Measurements from ENCODE around the gene TMEM132D. TPM values are rescaled to one million over a fixed set of nuclear protein-coding genes. Genes with fewer than 3 reads are reported as not detected.
A peak's percentile ranks its signal among the peaks of the same experiment; 100 is the strongest.

The TMEM132D gene
- total and polyA plus RNA-seq, 2 of the 8 experiments (the other 6 are each of a cell fraction or from before 2014, with no cell fraction given), result 3.5 to 10.1 TPM

DNA sequence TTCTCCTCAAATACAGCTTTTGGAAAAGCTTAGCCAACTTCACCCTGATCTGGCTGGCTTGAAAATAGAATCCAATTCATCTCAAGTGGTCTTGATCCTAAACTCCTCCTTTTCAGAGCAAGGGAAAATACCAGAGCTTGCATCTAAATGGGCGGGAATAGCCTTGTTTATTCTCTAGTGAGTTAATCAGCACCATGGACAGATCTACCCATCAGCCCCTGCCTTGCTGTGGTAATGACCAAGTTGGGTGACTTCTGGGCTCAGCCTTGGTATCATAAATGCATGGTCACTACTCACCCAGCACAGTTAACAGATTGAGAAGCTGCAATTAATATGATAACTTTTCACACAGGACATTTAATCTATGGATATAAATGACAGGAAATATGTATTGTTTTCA is 853.9 kb downstream of the TMEM132D start:
- H3K79me1 ChIP-seq (ENCODE audit: low read depth, low read length), result no peaks in the 10 kb centered on the region
- H3K9me3 ChIP-seq (ENCODE audit: insufficient read depth in 2 of 2, low read depth in 1 of 2, low read length in 1 of 2), result no peaks in the 10 kb centered on the region; a peak in 1 of 4 replicates
- DNase-seq (ENCODE audit: low read depth in 1 of 2, low spot score in 2 of 2) (no peak), FAIRE-seq (peak; percentile 89)
- no peaks in the 10 kb centered on the region for H4K20me1 ChIP-seq (replicated peaks in 1 of 2; ENCODE audit: control insufficient read depth in 1 of 2, insufficient read depth in 2 of 2, low read length in 2 of 2)
- no peak overlapping the region for H2BK5ac ChIP-seq (ENCODE audit: low read depth, low read length)
- H3K27me3 ChIP-seq (replicated peaks in 1 of 4; ENCODE audit: control insufficient read depth in 3 of 4, extremely low read depth in 1 of 4, insufficient read depth in 3 of 4, low read length in 3 of 4), result no peaks in the 10 kb centered on the region
- H3K14ac ChIP-seq (ENCODE audit: insufficient read length), result no peak overlapping the region
- no peak overlapping the region for H2AK5ac ChIP-seq (ENCODE audit: low read depth, low read length)
- no peak overlapping the region for H4K8ac ChIP-seq (ENCODE audit: extremely low read depth, insufficient read depth, low read length)
- H2BK120ac ChIP-seq (replicated peaks; ENCODE audit: low read depth, low read length), result no peak overlapping the region
- no peak overlapping the region for H3K4me3 ChIP-seq (ENCODE audit: extremely low read depth in 1 of 4, insufficient read depth in 2 of 4, low read depth in 3 of 4, low read length in 4 of 4)
- H2AFZ ChIP-seq (ENCODE audit: low read length), result no peak overlapping the region
- ChIA-PET CTCF (ENCODE audit: partially characterized antibody) (interaction anchor here (1.3 to 1.9 kb wide), 5 partner anchors 15 to 81 kb away, joined by 3 to 7 read pairs (median 4); no protein-coding TSS in a partner anchor), POLR2A (ENCODE audit: partially characterized antibody) (no interaction called here)
- no peaks in the 10 kb centered on the region for H3K79me2 ChIP-seq (ENCODE audit: control insufficient read depth in 1 of 2, insufficient read depth in 2 of 2, low read length in 2 of 2)
- no peak overlapping the region for H4K91ac ChIP-seq (replicated peaks; ENCODE audit: insufficient read length, low read length)
- H3K4me2 ChIP-seq (ENCODE audit: insufficient read depth in 1 of 2, low read depth in 2 of 2, low read length in 2 of 2), result no peak overlapping the region
- H3K23me2 ChIP-seq (ENCODE audit: low read depth, low read length), result no peaks in the 10 kb centered on the region
- no peak overlapping the region for H2BK20ac ChIP-seq (ENCODE audit: low read length)
- H3K36me3 ChIP-seq (ENCODE audit: control insufficient read depth in 2 of 4, insufficient read depth in 4 of 4, low read length in 3 of 4), result no peaks in the 10 kb centered on the region
- H3K56ac ChIP-seq (replicated peaks; ENCODE audit: insufficient read length, low read depth, low read length), result no peak overlapping the region
- H3K4me1 ChIP-seq (replicated peaks in 1 of 4; ENCODE audit: control insufficient read depth in 3 of 4, insufficient read depth in 4 of 4, low read length in 3 of 4), result no peaks in the 10 kb centered on the region
- H4K5ac ChIP-seq (ENCODE audit: insufficient read length, low read depth, low read length), result no peak overlapping the region
- H3K27ac ChIP-seq (ENCODE audit: low read depth, low read length), result no peak overlapping the region
- H3K4ac ChIP-seq (replicated peaks; ENCODE audit: insufficient read length, low read depth, low read length), result no peak overlapping the region
- 13% methylated on average over 1 of the region's 1 CpG; no CpG with 5 or more reads in 1 of the 2 experiments for WGBS, 2 experiments (ENCODE audit: extremely low coverage in 1 of 2, insufficient coverage in 1 of 2, insufficient read length in 1 of 2, insufficient replicate concordance in 2 of 2, low coverage in 1 of 2, low lambda C conversion rate in 2 of 2, missing lambda C conversion rate in 1 of 2)
- no peak overlapping the region for H3K18ac ChIP-seq (ENCODE audit: extremely low read depth, low read length)
- no peak overlapping the region for H2BK12ac ChIP-seq (ENCODE audit: low read depth, low read length)
- no peak overlapping the region for H3K23ac ChIP-seq (ENCODE audit: insufficient read length)
- no peak overlapping the region for H2BK15ac ChIP-seq (ENCODE audit: low read length)
- H3K9ac ChIP-seq (replicated peaks in 1 of 4; ENCODE audit: extremely low read depth in 1 of 4, low read depth in 3 of 4, low read length in 3 of 4), result no peak overlapping the region
- TF ChIP-seq SP1 (IDR thresholded peaks at IDR 0.05; ENCODE audit: low read depth, low read length), result 0 out of 2 replicates have a peak, but pooled peaks have one; percentile 22
- TF ChIP-seq SP2 (IDR thresholded peaks at IDR 0.05; ENCODE audit: low read length), result no peak
- TF ChIP-seq, protein P1, sequence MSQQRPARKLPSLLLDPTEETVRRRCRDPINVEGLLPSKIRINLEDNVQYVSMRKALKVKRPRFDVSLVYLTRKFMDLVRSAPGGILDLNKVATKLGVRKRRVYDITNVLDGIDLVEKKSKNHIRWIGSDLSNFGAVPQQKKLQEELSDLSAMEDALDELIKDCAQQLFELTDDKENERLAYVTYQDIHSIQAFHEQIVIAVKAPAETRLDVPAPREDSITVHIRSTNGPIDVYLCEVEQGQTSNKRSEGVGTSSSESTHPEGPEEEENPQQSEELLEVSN (IDR thresholded peaks at IDR 0.05), result peak; percentile 59; the same call in 1 of the 2 replicates
- TF ChIP-seq RBBP5 (IDR thresholded peaks at IDR 0.05; ENCODE audit: borderline replicate concordance, low read depth, low read length), result no peak
- TF ChIP-seq KDM4A (IDR thresholded peaks at IDR 0.05; ENCODE audit: low read depth, low read length, severe bottlenecking), result no peak
- no peak for TF ChIP-seq EZH2 (IDR thresholded peaks at IDR 0.05; ENCODE audit: low read depth, low read length, severe bottlenecking)
- TF ChIP-seq BRCA1 (IDR thresholded peaks at IDR 0.05; ENCODE audit: low read depth, low read length), result no peak
- TF ChIP-seq CBX8 (IDR thresholded peaks at IDR 0.05; ENCODE audit: borderline replicate concordance, low read depth, low read length), result no peak
- TF ChIP-seq YY1 (IDR thresholded peaks at IDR 0.05; ENCODE audit: low read depth, low read length), result no peak
- TF ChIP-seq KDM5A (IDR thresholded peaks at IDR 0.05; ENCODE audit: low read length), result no peak
- TF ChIP-seq NRF1 (IDR thresholded peaks at IDR 0.05; ENCODE audit: low read depth, low read length), result no peak
- TF ChIP-seq RNF2 (IDR thresholded peaks at IDR 0.05; ENCODE audit: borderline replicate concordance, low read depth, low read length, missing control alignments, poor library complexity, severe bottlenecking), result no peak
- TF ChIP-seq SIX5 (IDR thresholded peaks at IDR 0.05; ENCODE audit: low read depth, low read length), result no peak
- TF ChIP-seq SIRT6 (IDR thresholded peaks at IDR 0.05; ENCODE audit: low read length), result no peak

Measured in H1 (cell line).